Gastrocnemius medialis (tissue), 4 donors: Measurements from ENCODE around the gene APBB2.

ENCODE experiments used
- CTCF ChIP-seq, 5 experiments: fragments of 450-650 bp in 3 of 5; fragments of 200-600 bp in 2 of 5; sonication (generic) in 2 of 5; IDR thresholded peaks in 4 of 5; conservative IDR thresholded peaks in 1 of 5; 1 replicate in 4 of 5; 2 replicates in 1 of 5; pipeline ENCODE4 v1.5.1; 2016 to 2019; ENCODE audit warnings: antibody characterized with exemption in 5 of 5, mild to moderate bottlenecking in 3 of 5, moderate library complexity in 3 of 5
- POLR2A ChIP-seq, 2 donors: fragments of 450-650 bp; IDR thresholded peaks; one replicate each; pipeline ENCODE4 v1.6.1; 2017; ENCODE audit warnings: antibody characterized with exemption in 2 of 2, mild to moderate bottlenecking in 2 of 2, moderate library complexity in 2 of 2

DNA sequence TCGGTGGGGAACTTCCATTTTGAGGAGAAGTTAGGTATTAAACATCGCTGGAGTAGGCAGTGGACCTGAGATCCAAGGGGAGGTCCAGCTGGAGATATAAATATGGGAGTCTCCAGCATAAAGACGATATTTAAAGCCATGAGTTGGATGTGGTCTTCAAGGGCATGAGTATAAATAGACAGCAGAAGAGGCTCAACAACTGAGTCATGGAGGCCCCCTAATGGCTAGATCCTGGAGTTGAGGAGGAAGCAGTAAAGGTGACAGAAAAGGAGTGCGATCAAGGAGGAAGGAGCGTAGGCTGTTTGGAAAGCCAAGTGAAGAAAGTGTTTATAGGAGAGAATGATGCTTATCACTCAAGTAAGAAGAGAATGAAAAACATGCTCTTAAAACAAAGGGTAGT is 18.1 kb upstream of the APBB2 start:
- TF ChIP-seq CTCF (IDR thresholded peaks at IDR 0.05 in 4 of 5, conservative IDR thresholded peaks at IDR 0.05 in 1 of 5) (no peak), POLR2A (IDR thresholded peaks at IDR 0.05) (no peak)
